22Rv1 (cell line): Measurements from ENCODE around the gene FYB1.

Experiments
- CTCF ChIP-seq: fragments of 450-650 bp; IDR thresholded peaks from 2 replicates; pipeline ENCODE4 v1.5.1; 2017; ENCODE audit warnings: mild to moderate bottlenecking
- ZFX ChIP-seq: fragments of 450-650 bp; IDR thresholded peaks from 2 replicates; pipeline ENCODE4 v1.6.1; 2017; ENCODE audit warnings: antibody characterized with exemption, borderline replicate concordance

GRCh38 chr5:39055768-39056398 lies 163.5 kb downstream of the FYB1 start:
- TF ChIP-seq CTCF (no peak), ZFX (no peak)
